PC-9 (cell line): ENCODE data around the gene PRDM4.

ENCODE experiments used
- CTCF ChIP-seq: fragments of 200-600 bp; sonication (generic); conservative IDR thresholded peaks from 2 replicates; pipeline ENCODE4 v1.6.1; 2017; ENCODE audit warnings: mixed run types, antibody characterized with exemption, mild to moderate bottlenecking, moderate library complexity
- EZH2 ChIP-seq: fragments of 200-600 bp; sonication (generic); IDR thresholded peaks from 2 replicates; pipeline ENCODE4 v1.8.0; 2017; ENCODE audit warnings: antibody characterized with exemption, low read depth

GRCh38 chr12:107801150-107801549 is 40.2 kb upstream of the PRDM4 start:
- TF ChIP-seq CTCF (no peak), EZH2 (no peak)
